HEK293 (cell line): Measurements from ENCODE around the gene MMD2.
A peak's percentile ranks its signal among the peaks of the same experiment; 100 is the strongest.

Experiments used
- CTCF ChIA-PET: fragments of 350-600 bp; formaldehyde crosslinking; extraction: SDS; loops from one replicate; lab custom pipeline; 2021; ENCODE audit warnings: antibody characterized with exemption; lab: Yijun Ruan, JAX
- POLR2A ChIA-PET: fragments of 300-600 bp; formaldehyde crosslinking; extraction: SDS; loops from one replicate; lab custom pipeline; 2020; ENCODE audit warnings: antibody characterized with exemption, inconsistent platforms; lab: Yijun Ruan, JAX
- H3K27ac ChIP-seq: fragments of 200-500 bp; sonication (Bioruptor generic); 2 replicates; pipeline ENCODE4 v1.5.1; 2014; ENCODE audit warnings: low read depth, low read length, control low read depth, inconsistent platforms; ENCODE audit errors: extremely low read depth
- H3K36me3 ChIP-seq, 2 experiments: fragments of 200-500 bp in 1 of 2; sonication (Bioruptor generic) in 1 of 2; 1 replicate in 1 of 2; 2 replicates in 1 of 2; pipeline ENCODE4 v1.5.1; 2014 to 2017; ENCODE audit warnings: inconsistent platforms in 2 of 2, low read length in 2 of 2; ENCODE audit not compliant: control insufficient read depth in 2 of 2, insufficient read depth in 1 of 2
- H3K4me1 ChIP-seq: fragments of 200-500 bp; sonication (Bioruptor generic); 2 replicates; pipeline ENCODE4 v1.5.1; 2014; ENCODE audit warnings: mild to moderate bottlenecking, low read length, inconsistent platforms; ENCODE audit not compliant: control insufficient read depth, insufficient read depth
- H3K4me3 ChIP-seq: 2 replicates; pipeline ENCODE4 v1.5.1; 2011; ENCODE audit warnings: low read depth, mild to moderate bottlenecking, control low read depth, low read length, moderate library complexity
- H3K9me3 ChIP-seq: fragments of 200-500 bp; sonication (Bioruptor generic); 2 replicates; pipeline ENCODE4 v1.5.1; 2014; ENCODE audit warnings: low read depth, low read length, inconsistent platforms; ENCODE audit not compliant: control insufficient read depth, insufficient read depth
- KLF9 ChIP-seq: fragments of 450-650 bp; formaldehyde crosslinking; IDR thresholded peaks from 2 replicates; pipeline ENCODE4 v1.5.1; 2016; ENCODE audit warnings: missing biosample characterization, missing genetic modification characterization, low read depth
- SCRT2 ChIP-seq: fragments of 450-650 bp; formaldehyde crosslinking; IDR thresholded peaks from 2 replicates; pipeline ENCODE4 v1.5.1; 2016; ENCODE audit warnings: missing biosample characterization, missing genetic modification characterization
- SP2 ChIP-seq: fragments of 450-650 bp; formaldehyde crosslinking; IDR thresholded peaks from 2 replicates; pipeline ENCODE4 v1.5.1; 2016; ENCODE audit warnings: missing biosample characterization, missing genetic modification characterization
- SP3 ChIP-seq: fragments of 450-650 bp; formaldehyde crosslinking; IDR thresholded peaks from 2 replicates; pipeline ENCODE4 v1.5.1; 2016; ENCODE audit warnings: missing biosample characterization, missing genetic modification characterization
- ZNF221 ChIP-seq: fragments of 450-650 bp; formaldehyde crosslinking; IDR thresholded peaks from 2 replicates; pipeline ENCODE4 v1.5.1; 2017; ENCODE audit warnings: missing biosample characterization, missing genetic modification characterization, borderline replicate concordance
- ZNF433 ChIP-seq: fragments of 450-650 bp; formaldehyde crosslinking; IDR thresholded peaks from 2 replicates; pipeline ENCODE4 v1.5.1; 2016; ENCODE audit warnings: missing biosample characterization, missing genetic modification characterization, low read depth
- ZNF610 ChIP-seq: fragments of 450-650 bp; formaldehyde crosslinking; IDR thresholded peaks from 2 replicates; pipeline ENCODE4 v1.5.1; 2016; ENCODE audit warnings: missing biosample characterization, missing genetic modification characterization, borderline replicate concordance
- ZNF664 ChIP-seq: fragments of 450-650 bp; formaldehyde crosslinking; IDR thresholded peaks from 2 replicates; pipeline ENCODE4 v1.5.1; 2016; ENCODE audit warnings: missing biosample characterization, missing genetic modification characterization
- ZNF843 ChIP-seq: fragments of 450-650 bp; formaldehyde crosslinking; IDR thresholded peaks from 2 replicates; pipeline ENCODE4 v1.5.1; 2016; ENCODE audit warnings: missing biosample characterization, missing genetic modification characterization
- ZSCAN30 ChIP-seq: fragments of 450-650 bp; IDR thresholded peaks from 2 replicates; pipeline ENCODE4 v1.5.1; 2018; ENCODE audit warnings: missing biosample characterization, mild to moderate bottlenecking, missing genetic modification characterization, moderate library complexity
- TF ChIP-seq, protein P1 (sequence below): fragments of 450-650 bp; formaldehyde crosslinking; IDR thresholded peaks from 2 replicates; pipeline ENCODE4 v1.5.1; 2016; ENCODE audit warnings: missing biosample characterization, missing genetic modification characterization, borderline replicate concordance
- TF ChIP-seq, protein P2 (sequence below): fragments of 450-650 bp; formaldehyde crosslinking; IDR thresholded peaks from 2 replicates; pipeline ENCODE4 v1.5.1; 2016; ENCODE audit warnings: missing biosample characterization, missing genetic modification characterization
- TF ChIP-seq, protein P3 (sequence below): fragments of 450-650 bp; formaldehyde crosslinking; IDR thresholded peaks from 2 replicates; pipeline ENCODE4 v1.5.1; 2016; ENCODE audit warnings: missing biosample characterization, missing genetic modification characterization
- TF ChIP-seq, protein P4 (sequence below): fragments of 450-650 bp; formaldehyde crosslinking; IDR thresholded peaks from 2 replicates; pipeline ENCODE4 v1.5.1; 2016; ENCODE audit warnings: missing biosample characterization, missing genetic modification characterization, borderline replicate concordance
- TF ChIP-seq, protein P5 (sequence below): fragments of 450-650 bp; formaldehyde crosslinking; IDR thresholded peaks from 2 replicates; pipeline ENCODE4 v1.5.1; 2016; ENCODE audit warnings: missing biosample characterization, missing genetic modification characterization
- TF ChIP-seq, protein P6 (sequence below): fragments of 450-650 bp; formaldehyde crosslinking; IDR thresholded peaks from 2 replicates; pipeline ENCODE4 v1.5.1; 2016; ENCODE audit warnings: missing biosample characterization, missing genetic modification characterization
- TF ChIP-seq, protein P7 (sequence below): fragments of 450-650 bp; formaldehyde crosslinking; IDR thresholded peaks from 2 replicates; pipeline ENCODE4 v1.5.0; 2017; ENCODE audit warnings: missing biosample characterization, missing genetic modification characterization, borderline replicate concordance

The MMD2 gene

DNA sequence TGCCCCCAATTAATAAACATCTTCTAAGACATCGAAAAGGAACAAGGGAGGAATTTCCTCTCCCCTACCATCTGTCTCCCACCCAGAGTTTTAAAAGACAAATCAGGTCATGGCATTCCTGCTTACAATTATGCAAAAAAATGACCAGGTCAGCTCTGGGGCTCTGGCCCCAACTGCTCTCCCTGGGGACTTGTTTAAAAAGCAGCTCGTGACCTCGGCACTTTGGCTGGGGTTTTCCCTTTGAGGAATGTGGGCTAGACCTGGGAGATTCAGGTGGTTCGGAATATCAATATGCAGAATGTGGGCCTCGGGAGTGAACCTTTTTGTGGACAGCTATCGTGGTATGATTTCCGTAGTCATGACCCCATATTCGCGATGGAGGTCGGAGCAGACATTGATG lies 74.8 kb downstream of the MMD2 start (continued):
- TF ChIP-seq, protein P1, sequence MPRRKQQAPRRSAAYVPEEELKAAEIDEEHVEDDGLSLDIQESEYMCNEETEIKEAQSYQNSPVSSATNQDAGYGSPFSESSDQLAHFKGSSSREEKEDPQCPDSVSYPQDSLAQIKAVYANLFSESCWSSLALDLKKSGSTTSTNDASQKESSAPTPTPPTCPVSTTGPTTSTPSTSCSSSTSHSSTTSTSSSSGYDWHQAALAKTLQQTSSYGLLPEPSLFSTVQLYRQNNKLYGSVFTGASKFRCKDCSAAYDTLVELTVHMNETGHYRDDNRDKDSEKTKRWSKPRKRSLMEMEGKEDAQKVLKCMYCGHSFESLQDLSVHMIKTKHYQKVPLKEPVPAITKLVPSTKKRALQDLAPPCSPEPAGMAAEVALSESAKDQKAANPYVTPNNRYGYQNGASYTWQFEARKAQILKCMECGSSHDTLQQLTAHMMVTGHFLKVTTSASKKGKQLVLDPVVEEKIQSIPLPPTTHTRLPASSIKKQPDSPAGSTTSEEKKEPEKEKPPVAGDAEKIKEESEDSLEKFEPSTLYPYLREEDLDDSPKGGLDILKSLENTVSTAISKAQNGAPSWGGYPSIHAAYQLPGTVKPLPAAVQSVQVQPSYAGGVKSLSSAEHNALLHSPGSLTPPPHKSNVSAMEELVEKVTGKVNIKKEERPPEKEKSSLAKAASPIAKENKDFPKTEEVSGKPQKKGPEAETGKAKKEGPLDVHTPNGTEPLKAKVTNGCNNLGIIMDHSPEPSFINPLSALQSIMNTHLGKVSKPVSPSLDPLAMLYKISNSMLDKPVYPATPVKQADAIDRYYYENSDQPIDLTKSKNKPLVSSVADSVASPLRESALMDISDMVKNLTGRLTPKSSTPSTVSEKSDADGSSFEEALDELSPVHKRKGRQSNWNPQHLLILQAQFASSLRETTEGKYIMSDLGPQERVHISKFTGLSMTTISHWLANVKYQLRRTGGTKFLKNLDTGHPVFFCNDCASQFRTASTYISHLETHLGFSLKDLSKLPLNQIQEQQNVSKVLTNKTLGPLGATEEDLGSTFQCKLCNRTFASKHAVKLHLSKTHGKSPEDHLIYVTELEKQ (tag by site-specific recombination), result no peak
- no peak for TF ChIP-seq ZNF664 (tag by site-specific recombination)
- TF ChIP-seq ZNF610 (tag by site-specific recombination), result no peak
- TF ChIP-seq, protein P2, sequence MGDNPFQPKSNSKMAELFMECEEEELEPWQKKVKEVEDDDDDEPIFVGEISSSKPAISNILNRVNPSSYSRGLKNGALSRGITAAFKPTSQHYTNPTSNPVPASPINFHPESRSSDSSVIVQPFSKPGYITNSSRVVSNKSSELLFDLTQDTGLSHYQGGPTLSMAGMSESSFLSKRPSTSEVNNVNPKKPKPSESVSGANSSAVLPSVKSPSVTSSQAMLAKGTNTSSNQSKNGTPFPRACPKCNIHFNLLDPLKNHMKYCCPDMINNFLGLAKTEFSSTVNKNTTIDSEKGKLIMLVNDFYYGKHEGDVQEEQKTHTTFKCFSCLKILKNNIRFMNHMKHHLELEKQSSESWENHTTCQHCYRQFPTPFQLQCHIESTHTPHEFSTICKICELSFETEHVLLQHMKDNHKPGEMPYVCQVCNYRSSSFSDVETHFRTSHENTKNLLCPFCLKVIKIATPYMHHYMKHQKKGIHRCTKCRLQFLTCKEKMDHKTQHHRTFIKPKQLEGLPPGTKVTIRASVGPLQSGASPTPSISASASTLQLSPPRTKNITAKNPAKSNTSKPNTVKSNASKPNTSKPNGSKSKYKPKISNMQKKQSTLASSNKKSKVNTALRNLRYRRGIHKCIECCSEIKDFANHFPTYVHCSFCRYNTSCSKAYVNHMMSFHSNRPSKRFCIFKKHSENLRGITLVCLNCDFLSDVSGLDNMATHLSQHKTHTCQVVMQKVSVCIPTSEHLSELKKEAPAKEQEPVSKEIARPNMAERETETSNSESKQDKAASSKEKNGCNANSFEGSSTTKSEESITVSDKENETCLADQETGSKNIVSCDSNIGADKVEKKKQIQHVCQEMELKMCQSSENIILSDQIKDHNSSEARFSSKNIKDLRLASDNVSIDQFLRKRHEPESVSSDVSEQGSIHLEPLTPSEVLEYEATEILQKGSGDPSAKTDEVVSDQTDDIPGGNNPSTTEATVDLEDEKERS (tag by site-specific recombination), result no peak
- TF ChIP-seq ZNF433 (tag by site-specific recombination), result no peak
- TF ChIP-seq ZNF221 (tag by site-specific recombination), result no peak

DNA sequence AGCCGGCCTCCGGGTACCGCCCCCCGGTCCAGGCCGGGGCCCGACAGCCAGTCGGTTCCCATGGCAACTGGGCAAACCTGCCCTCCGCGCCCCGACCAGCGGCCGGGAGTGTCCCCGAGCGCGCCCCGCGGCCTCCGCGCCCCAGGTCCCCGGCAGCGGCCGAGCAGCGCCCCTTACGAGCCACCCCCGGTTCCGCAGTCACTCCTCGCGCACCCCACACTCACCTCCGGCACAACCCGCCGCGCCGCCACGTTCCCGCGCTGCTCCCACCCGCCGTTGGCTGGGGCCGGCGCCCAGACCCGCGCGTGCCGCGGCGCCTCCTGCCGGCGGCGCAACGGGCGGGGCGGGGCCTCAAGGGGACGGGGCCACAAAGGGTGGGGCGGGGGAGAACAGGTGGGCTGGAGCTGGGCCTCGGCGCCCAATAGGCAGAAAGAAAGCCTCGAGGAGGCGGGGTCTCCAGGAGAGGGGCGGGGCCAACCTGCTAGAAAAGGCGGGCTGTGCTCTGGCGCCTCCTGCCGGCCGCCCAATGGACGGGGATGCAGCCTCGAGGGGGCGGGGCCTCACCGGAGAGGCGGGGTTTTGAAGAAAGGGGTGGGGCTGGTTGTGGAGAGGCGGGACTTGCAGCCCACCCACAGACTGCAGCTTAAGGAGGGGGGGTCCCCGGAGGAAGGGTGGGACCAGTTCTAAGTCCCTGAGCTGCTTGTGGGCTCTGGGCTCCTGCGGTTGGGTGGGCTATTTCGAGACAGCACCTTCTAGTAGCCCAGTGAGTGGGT lies 75.4 kb downstream of the MMD2 start, which contains the start of gene RADIL:
RADIL (minus strand) TSS at position 345 of the 773 bp plus-strand sequence. CDS start 5,577 bp downstream, outside the sequence.
- peak within 1 kb of the TSS; percentile 60; the same call in 1 of the 2 replicates for H3K27ac ChIP-seq
- POLR2A ChIA-PET, result interaction anchor here (0.8 kb wide), 1 partner anchor 108 kb away, joined by 3 read pairs; the partner anchor contains the start of gene AP5Z1
- TF ChIP-seq, protein P3, sequence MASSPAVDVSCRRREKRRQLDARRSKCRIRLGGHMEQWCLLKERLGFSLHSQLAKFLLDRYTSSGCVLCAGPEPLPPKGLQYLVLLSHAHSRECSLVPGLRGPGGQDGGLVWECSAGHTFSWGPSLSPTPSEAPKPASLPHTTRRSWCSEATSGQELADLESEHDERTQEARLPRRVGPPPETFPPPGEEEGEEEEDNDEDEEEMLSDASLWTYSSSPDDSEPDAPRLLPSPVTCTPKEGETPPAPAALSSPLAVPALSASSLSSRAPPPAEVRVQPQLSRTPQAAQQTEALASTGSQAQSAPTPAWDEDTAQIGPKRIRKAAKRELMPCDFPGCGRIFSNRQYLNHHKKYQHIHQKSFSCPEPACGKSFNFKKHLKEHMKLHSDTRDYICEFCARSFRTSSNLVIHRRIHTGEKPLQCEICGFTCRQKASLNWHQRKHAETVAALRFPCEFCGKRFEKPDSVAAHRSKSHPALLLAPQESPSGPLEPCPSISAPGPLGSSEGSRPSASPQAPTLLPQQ (tag by site-specific recombination), result peak; percentile 22; the same call in 1 of the 2 replicates
- TF ChIP-seq, protein P4, sequence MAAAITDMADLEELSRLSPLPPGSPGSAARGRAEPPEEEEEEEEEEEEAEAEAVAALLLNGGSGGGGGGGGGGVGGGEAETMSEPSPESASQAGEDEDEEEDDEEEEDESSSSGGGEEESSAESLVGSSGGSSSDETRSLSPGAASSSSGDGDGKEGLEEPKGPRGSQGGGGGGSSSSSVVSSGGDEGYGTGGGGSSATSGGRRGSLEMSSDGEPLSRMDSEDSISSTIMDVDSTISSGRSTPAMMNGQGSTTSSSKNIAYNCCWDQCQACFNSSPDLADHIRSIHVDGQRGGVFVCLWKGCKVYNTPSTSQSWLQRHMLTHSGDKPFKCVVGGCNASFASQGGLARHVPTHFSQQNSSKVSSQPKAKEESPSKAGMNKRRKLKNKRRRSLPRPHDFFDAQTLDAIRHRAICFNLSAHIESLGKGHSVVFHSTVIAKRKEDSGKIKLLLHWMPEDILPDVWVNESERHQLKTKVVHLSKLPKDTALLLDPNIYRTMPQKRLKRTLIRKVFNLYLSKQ (tag by site-specific recombination), result no peak
- TF ChIP-seq, protein P5, sequence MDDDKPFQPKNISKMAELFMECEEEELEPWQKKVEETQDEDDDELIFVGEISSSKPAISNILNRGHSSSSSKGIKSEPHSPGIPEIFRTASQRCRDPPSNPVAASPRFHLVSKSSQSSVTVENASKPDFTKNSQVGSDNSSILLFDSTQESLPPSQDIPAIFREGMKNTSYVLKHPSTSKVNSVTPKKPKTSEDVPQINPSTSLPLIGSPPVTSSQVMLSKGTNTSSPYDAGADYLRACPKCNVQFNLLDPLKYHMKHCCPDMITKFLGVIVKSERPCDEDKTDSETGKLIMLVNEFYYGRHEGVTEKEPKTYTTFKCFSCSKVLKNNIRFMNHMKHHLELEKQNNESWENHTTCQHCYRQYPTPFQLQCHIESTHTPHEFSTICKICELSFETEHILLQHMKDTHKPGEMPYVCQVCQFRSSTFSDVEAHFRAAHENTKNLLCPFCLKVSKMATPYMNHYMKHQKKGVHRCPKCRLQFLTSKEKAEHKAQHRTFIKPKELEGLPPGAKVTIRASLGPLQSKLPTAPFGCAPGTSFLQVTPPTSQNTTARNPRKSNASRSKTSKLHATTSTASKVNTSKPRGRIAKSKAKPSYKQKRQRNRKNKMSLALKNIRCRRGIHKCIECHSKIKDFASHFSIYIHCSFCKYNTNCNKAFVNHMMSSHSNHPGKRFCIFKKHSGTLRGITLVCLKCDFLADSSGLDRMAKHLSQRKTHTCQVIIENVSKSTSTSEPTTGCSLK, result no peak
- 0 out of 2 replicates have a peak, but pooled peaks have one; percentile 18 for TF ChIP-seq SCRT2 (tag by site-specific recombination)
- TF ChIP-seq SP2 (tag by site-specific recombination), result peak; percentile 92
- TF ChIP-seq, protein P6, sequence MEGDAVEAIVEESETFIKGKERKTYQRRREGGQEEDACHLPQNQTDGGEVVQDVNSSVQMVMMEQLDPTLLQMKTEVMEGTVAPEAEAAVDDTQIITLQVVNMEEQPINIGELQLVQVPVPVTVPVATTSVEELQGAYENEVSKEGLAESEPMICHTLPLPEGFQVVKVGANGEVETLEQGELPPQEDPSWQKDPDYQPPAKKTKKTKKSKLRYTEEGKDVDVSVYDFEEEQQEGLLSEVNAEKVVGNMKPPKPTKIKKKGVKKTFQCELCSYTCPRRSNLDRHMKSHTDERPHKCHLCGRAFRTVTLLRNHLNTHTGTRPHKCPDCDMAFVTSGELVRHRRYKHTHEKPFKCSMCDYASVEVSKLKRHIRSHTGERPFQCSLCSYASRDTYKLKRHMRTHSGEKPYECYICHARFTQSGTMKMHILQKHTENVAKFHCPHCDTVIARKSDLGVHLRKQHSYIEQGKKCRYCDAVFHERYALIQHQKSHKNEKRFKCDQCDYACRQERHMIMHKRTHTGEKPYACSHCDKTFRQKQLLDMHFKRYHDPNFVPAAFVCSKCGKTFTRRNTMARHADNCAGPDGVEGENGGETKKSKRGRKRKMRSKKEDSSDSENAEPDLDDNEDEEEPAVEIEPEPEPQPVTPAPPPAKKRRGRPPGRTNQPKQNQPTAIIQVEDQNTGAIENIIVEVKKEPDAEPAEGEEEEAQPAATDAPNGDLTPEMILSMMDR (tag by site-specific recombination), result peak; percentile 73
- TF ChIP-seq SP3, result peak; percentile 83
- TF ChIP-seq, protein P7, sequence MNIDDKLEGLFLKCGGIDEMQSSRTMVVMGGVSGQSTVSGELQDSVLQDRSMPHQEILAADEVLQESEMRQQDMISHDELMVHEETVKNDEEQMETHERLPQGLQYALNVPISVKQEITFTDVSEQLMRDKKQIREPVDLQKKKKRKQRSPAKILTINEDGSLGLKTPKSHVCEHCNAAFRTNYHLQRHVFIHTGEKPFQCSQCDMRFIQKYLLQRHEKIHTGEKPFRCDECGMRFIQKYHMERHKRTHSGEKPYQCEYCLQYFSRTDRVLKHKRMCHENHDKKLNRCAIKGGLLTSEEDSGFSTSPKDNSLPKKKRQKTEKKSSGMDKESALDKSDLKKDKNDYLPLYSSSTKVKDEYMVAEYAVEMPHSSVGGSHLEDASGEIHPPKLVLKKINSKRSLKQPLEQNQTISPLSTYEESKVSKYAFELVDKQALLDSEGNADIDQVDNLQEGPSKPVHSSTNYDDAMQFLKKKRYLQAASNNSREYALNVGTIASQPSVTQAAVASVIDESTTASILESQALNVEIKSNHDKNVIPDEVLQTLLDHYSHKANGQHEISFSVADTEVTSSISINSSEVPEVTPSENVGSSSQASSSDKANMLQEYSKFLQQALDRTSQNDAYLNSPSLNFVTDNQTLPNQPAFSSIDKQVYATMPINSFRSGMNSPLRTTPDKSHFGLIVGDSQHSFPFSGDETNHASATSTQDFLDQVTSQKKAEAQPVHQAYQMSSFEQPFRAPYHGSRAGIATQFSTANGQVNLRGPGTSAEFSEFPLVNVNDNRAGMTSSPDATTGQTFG, result no peak
- TF ChIP-seq KLF9 (tag by site-specific recombination), result peak; percentile 75
- TF ChIP-seq ZSCAN30 (tag by site-specific recombination), result 0 out of 2 replicates have a peak, but pooled peaks have one; percentile 11
- TF ChIP-seq ZNF843, result no peak

More for the DNA sequence above, 75.4 kb downstream of the MMD2 start, which contains the start of gene RADIL:
- CTCF ChIA-PET, result interaction anchor here (0.6 to 2.6 kb wide), 34 partner anchors 9 to 1467 kb away, joined by 3 to 34 read pairs (median 4); partner anchors contain the start of gene AP5Z1
- Histone ChIP-seq H3K4me1 (no peaks in the 10 kb centered on the region), H3K36me3 (no peaks in the 10 kb centered on the region), H3K4me3 (peak within 1 kb of the TSS; percentile 63), H3K9me3 (no peaks in the 10 kb centered on the region)
